DMS 273 treated with DMSO at 0.1 percent for 48 hours (cell line): Measurements from ENCODE around the gene CSNK1G3.

ENCODE experiments used
- DNase-seq: peaks from one replicate; lab custom pipeline; 2025; lab: John Stamatoyannopoulos, UW

Gene CSNK1G3

DNA sequence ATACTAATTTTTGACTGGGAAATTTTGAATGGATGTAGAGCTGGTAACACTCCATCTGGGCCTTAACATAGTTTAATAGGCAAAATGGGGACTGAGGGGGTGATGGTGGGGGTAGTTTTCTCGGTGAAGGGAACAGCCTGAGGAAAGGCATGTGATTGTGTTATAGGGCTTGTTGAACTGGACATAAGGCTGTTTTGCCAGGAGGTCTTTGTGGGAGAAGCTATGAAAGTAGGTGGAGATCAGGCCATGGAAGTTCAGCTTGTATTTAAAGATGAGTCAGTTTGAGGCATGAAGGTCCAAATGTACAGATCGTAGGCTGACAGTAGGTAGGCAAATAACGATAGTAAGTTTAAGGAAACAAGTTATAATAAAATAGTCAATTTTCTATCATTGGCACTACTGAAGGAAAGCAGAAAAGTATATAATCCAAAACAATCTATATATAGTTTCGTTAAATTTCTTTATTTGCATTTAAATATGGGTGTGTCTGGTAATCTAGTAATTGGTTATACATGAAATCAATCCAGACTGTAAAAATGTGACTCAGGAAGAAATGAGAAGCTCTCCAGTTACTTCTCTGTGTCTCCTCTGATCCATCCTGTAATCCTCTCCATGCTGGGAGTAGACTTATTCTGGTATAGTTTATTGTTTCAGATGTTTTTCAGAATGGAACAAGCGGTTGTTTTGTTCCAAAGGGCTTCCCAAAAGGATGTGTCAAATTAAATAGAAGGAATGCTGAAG is 2.8 kb downstream of the CSNK1G3 start:
- no peak for DNase-seq

DNA sequence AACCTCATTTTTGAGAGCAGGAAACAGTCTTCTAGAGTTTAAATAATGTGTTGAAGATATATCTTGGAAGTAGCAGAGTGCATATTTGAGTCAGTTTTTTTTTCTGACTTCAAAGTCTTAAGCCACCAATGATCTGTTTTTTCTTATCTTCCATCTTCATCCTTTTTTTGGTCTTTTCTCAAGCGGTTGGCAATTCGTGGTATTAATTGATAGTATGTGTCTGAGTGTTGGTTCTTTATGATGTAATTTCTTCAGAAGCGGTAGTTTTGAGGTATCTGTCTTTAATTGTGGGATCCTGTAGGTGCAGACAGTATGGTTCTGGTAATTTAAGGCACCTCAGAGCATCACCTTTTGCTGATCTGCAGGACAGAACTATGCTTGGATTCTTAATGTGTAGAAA is 3.9 kb downstream of the CSNK1G3 start:
- no peak for DNase-seq

DNA sequence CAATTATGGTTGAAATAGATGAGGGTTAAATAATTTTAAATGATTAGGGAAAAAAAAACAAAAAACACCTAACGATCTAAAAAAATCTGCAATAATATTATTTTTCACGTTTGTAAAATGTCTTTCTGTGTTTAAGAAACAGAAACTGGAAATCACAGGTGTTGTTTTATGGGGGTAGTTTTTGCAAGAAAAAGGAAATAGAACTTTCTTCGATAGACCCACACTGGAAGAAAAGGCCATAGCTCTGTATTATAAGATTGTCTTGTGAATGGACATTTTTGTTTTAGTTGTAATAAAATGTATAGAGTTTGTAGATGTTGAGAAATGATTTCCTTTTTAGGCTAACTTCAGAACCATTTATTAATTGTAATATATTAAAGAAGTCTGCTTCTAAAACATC is 5.5 kb downstream of the CSNK1G3 start:
- DNase-seq: no peak

DNA sequence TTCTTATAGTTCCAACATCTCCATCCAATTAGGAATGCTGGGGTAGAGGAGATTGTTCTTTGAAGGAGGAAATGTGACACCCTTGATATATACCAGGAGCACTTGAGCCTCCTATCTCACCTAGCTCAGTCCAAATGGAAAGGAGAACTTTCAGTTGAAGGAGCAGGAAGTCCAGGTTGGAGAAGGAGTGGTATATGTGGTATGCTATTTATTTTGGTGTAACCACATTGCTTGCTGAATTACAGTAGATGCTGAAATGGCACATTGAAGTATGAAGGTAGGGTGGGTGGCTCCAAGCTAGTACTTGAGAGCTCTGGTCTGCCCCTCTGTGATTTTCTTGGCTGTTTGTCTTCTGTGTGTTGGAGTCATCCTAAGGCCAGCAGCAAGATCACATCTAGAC is 6.1 kb downstream of the CSNK1G3 start:
- DNase-seq: no peak

DNA sequence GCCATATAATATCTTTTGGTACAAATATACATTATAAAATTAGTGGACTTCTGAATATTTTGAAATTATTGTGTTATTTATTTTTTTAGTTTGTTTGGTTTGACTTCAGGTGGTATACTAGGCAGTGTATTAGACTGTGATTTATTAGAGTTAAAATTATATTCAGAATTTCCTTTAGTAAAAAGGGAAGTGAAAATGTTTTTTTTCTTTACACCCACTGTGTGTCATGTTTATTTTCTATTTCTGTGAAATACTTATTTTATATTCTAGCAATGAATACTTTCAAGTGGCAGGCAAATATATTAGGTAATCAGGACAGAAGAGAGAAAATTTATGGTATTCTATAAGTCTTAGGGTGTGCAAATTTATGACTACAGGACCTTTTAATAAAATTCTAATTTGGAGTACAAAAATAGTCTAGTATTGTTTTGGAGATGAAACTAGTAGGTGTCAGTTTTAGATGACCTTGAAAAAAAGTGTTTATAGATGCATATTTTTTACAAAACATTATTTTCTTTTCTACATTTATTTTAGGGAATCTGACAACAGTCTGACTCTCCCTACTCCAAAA is 8.8 kb downstream of the CSNK1G3 start:
- DNase-seq: no peak

DNA sequence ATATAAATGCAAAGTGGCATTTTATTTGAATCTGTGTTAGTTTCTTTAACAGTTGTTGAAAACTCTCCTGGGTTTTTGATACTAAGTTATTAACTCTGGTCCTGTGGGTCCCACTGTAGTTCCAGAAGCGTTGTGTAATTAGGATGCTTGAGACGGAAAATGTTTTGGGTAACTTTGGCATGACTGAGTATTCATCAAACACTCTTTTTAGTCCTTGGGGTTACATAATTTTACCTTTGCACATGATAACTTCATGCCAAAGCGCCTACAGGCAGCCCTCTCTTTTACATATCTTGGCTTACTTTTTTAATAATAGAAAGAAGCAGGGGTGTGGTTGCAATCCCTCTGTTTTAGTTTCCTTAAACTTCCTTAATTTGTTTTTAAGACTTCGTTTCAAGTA is 12.2 kb downstream of the CSNK1G3 start:
- no peak for DNase-seq

DNA sequence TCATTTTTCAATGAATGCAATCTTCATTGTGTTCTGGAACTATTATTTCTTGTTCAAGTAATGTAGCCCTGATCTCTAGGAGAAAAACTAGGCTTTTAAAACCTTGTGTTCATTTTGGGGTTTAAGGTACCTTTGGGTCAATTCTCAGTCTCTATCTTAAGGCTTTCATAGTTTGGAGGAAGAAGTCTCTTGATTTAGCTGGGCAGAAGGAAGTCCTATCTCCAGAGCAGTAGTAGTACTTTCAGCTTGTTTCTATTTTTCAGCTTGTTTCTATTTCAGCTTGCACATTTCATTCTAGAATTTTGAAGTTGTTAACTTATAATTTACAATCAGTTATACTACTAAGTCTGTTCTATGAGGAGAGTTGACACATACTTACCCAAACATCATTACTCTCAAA is 15.2 kb downstream of the CSNK1G3 start:
- no peak for DNase-seq

DNA sequence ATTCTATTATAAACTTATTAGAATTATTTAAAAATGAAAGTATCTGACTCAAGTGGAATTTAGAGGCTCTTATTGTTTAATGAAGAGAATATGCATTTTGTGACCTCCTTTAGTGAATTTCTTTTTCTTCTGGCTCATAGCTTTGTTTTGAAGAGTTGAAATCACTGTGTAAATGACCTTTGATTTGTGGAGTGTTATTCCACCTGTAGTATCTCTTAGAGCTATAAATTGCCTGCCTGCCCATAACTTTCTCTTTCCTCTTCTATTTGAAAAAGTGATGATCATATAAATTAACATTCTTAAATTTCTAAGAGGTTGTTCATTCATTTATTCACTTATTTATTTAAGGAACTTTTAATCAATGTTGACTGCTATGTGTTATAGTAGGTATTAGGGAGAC is 16.1 kb downstream of the CSNK1G3 start:
- DNase-seq: no peak

DNA sequence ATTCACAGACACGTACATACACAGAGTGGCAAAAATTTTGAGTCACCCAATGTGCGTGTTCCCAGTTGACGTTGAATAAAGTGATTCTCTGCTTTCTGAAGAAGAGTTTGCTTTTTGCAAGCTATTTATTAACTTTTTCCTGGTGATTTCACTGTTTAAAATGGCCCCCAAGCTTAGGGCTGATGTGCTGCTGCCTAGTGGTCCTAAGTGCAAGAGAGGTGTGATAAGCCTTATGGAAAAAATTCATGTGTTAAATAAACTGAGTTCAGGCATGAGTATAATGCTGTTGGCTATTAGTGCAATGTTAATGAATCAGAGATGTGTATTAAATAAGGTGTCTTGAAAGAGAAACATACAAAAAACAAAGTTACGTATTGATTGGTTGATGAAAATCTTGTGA is 16.9 kb downstream of the CSNK1G3 start:
- no peak for DNase-seq

DNA sequence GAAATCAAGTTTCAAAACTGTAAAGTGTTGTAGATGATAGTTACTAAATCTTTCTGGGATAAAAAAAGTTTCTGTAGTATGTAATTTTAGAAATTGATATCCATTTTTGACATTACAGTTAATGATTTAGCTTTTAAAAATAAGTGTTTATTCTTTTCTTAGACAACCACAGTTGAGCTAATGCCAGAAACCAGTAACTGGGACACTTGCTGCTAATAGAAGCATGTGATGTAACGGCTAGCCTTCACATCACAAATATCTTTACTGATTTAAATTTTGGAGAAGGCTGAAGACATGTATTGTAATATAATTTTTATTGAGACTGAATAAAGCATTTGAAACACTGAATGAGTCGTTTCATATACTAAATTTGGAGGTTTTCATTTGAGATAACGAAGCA is 18.8 kb downstream of the CSNK1G3 start:
- DNase-seq: no peak

DNA sequence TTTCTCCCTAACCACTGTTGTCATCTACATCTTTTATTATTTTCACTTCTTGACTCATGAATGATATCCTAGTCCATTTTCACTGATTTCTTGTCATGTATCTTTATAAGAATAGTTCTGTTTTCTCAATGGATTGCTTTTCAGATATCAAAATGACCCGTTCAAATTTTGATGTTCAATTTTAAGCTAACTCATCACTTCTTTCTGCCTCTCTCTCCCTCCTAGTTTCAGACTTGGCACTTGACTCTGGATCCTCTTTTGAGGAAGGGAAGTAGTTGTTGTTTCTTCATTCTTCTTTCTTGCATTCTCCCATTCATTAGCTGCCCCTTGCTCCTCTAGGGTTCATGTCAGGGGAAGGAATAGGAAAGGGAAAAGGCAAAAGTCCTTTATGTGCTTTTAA is 23.7 kb downstream of the CSNK1G3 start:
- DNase-seq: no peak

DNA sequence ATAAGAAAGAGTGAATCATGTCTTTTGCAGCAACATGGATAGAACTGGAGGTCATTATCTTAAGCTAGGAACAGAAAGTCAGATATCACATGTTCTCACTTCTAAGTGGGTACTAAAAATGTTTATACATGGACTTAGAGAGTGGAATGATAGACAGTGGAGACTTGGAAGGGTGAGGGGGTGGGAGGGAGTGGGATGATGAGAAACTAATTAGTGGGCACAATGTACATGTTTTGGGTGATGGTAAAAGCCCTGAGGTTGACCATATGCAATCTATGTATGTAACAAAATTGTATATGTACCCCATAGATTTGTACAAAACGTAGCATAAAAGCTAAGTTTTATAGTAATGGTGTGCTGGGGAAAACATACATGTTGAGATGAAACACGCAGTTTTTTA is 25.3 kb downstream of the CSNK1G3 start:
- DNase-seq: no peak

DNA sequence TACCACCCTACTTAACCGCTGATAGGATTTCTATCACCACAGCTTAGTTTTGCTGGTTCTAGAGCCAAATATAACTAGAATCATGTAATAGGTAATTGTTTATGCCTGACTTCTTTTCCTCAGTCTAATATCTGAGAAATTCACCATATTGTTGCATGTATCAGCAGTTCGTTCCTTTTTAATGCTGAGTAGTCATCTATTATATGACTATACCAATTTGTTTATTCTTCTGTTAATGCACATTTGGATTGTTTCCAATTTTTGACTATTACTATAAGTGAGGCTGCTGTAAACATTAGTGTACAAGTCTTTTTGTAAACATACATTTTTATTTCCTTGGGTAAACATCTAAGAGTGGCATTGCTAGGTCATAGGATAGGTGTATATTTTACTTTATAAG is 25.9 kb downstream of the CSNK1G3 start:
- DNase-seq: no peak

DNA sequence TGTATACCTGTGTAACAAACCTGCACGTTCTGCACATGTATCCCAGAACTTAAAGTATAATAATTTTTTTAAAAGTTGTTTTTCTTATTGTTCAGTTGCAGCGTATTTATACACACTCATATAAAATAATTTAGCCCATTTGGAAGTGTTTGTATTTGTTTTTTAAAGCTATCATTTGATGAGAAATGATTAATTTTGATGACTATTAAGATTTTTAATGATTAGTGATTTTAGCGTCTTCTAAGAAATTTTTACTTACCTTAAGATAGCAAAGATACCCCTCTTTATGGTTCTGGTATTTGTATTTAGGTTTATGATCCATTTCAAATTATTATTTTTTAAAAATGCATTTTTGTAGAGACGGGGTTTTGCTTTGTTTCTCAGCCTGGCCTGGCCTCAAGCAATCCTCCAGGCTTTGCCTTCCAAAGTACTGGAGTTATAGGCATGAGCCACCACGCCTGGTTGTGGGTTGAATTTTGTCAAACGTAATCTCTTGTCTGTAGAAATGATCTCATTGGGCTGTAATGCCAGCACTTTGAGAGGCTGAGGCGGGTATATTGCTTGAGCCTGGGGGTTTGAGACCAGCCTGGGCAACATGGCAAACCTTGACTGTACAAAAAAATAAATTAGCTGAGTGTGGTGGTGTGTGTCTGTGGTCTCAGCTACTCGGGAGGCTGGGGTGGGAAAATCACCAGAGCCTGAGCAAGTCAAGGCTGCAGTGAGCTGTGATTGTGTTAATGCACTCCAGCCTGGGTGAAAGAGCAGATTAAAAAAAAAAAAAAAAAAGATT is 26.9 kb downstream of the CSNK1G3 start:
- DNase-seq: no peak

DNA sequence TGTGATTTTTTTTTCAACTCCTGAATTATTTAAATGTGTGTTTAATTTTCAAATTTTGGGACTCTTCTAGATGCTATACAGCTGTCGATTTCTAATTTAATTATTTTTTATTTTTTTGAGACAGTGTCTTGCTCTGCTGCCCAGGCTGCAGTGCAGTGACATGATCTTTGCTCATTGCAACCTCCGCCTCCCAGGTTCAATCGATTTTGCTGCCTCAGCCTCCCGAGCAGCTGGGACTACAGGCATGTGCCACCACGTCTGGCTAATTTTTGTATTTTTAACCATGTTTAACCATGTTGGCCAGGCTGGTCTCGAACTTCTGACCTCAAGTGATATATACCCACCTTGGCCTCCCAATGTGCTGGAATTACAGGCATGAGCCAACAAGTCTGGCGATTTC is 28.6 kb downstream of the CSNK1G3 start:
- no peak for DNase-seq

DNA sequence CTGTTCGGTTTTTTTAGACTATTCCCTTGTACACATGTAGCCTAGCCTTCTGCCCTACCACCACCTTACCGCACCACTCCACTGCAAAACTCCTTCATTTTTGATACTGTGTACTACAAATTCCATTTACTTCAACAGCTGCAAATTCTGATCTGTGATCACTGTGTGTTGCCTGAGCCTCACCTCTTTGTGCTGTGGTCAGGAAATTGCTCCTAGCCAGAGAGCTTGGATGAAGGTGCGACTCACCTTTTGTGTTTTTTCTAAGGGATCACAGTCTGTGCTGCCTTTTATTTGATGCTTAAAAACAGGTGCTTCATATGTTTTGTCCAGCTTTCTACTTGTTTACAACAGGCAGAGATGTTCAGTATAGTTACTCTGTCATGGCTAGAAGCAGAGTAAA is 31.5 kb downstream of the CSNK1G3 start:
- no peak for DNase-seq

DNA sequence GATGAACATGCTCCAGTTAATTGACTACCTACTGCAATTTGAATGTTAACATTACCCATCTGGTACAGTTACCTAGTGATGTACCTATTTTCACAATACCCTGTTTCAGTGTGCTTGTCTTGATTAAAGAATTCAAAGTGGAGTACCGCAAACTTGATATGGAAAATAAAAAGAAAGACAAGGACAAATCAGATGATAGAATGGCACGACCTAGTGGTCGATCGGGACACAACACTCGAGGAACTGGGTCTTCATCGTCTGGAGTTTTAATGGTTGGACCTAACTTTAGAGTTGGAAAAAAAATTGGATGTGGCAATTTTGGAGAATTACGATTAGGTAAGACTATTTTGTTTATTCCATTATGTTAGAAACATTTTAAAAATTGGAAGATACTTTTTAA is 33.5 kb downstream of the CSNK1G3 start:
- no peak for DNase-seq

DNA sequence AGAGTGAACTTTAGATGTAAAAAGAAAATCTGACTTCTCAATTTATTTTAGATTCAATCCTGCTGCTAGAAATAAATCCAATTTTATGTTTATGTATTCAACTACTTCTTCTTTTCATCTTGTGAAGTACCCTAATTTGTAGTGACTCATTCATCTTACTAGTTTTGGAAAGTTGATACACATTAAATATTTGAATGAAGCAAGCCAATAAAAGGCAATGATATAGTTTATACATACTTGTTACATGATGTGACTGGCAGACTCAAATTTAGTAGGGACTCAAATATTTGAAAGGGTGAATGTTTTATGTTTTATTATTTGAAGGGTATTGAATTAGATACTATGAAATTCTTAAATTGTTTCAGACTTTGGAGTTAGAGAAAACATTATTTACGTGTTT is 34.7 kb downstream of the CSNK1G3 start:
- no peak for DNase-seq

DNA sequence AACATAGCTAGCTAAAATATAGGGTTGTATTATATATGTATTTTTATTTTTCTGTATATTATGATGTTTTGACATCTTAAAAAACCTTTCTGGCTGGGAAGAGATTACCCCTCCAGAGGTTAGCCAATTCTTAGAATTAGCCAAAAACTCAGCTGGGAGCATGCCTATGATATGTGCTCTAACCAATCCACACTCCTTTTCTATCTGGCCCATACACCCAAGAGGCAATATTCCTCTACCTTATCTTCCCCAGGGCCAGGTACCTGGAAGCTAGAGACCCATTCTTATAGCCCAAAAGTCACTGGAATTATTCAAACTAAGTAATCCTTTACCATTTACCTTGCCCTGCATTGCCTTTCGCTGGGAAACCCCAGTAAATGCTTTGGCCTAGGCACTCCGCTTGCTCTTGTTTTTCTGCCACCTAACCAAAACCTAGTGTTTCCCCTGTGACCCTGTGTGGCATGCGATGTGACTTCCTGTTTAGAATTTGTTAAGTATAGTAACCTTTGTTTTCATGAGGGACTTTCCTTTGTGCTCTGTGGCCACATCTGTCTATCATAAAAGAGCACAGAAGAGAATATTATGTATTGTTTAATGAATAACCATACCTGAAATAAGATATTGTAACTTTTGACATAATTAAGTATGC is 37.4 kb downstream of the CSNK1G3 start:
- no peak for DNase-seq

DNA sequence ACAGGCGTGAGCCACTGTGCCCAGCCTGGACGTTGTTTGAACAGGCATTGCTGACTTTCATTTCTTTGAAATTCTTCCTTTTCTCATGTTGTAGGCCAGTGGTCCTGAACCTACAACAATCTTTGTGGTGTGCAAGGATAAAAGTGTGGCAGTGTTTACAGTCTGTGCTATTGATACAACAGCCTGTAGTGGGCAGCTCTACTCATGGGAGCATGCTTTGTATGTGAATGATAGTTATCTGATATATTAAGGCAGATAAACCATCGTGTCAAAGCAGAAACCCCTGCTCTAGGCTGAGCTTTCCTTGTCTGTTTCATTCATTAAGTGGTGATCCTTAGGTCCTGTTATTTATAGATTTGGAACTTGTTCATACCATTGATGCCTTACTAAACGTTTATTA is 42.6 kb downstream of the CSNK1G3 start:
- DNase-seq: no peak

DNA sequence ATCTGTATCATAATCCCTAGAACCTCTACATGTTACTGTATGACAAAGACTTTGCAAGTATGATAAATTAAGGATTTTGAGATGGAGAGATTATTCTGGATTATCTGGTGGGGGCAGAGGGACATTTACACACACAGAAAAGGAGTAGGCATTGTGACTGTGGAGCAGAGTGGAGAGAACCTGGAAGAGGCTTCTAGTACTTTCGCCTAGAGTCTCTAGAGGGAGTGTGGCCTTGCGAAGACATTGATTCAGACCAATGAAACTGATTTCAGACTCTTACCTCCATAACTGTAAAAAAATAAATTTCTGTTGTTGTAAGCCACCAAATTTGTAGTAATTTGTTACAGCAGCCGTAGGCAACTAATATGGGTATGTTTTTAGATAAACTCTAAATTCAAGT is 45.9 kb downstream of the CSNK1G3 start:
- DNase-seq: no peak

DNA sequence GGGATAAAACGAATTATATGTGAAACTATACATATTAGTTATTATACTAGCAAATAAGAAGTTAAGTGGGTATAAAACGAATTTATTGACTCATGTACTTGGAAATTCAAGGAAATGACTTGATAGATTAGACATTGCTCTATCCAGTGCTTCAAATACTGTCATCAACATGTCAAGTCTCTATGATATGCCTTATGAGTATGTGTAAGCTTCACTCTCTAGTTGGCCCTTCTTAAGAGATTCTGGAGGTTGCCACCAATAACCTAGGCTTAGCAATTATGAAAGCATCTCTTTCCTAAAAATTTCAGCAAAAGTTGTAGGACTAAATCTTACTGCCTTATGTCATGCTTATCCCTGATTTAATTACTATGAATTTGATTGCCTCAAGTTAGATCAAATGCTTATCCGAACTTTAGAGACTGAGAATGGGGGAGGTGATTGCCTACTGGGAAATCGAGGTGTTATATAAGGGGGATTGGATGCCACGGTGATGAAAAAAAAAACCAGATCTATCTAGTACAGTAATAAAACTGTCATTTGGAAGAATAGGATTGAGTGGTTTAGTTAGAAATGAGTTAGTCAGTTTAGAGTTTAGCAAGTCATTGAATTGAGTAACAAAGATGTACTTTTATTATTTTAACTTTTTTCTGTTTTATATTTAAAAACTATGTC is 46.9 kb downstream of the CSNK1G3 start:
- DNase-seq: no peak

DNA sequence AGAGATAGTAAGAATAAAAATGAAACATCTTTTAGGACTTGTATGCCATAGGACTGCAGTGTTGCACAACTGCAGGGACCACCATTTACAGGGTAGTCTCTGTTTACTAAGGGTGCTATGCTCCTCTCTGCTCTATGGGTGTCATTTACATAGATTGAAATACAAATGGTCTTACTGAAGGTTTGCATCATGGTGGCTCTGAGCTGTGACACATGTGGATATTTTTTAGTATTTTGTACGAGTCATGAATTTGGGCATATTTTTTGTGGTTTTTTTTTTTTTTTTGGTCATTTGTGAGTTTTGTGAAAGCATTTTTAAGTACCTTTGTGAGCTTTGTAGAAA is 47.4 kb downstream of the CSNK1G3 start:
- DNase-seq: no peak
